Heart left ventricle (tissue), 13 donors: ENCODE measurements around the gene BCORL1.

Experiments used
- CTCF ChIP-seq, 12 donors: fragments of 200-600 bp; sonication (generic) in 4 of 12; IDR thresholded peaks; one replicate each; pipeline versions ENCODE4 v1.5.0 to v1.8.0; 2018 to 2022; ENCODE audit warnings: antibody characterized with exemption in 12 of 12, mild to moderate bottlenecking in 5 of 12
- POLR2A ChIP-seq, 2 donors: fragments of 450-650 bp; IDR thresholded peaks; one replicate each; pipeline ENCODE4 v1.6.1; 2017; ENCODE audit warnings: antibody characterized with exemption in 2 of 2, mild to moderate bottlenecking in 2 of 2, moderate library complexity in 2 of 2
- donor health status: ischemic (EF 13 %, LVEDD 7.1; RV severe dilation, severe dysfunction).
- donor health status: DM: no; HTN: yes; CAD: no.
- donor health status: DM: no; HTN: no; CAD: no.
- donor health status: ischemic (EF 25% LVEDD 6.9; RV normal size, moderate dysfunction).
- donor health status: ischemic (EF 25% LVEDD 5.7; RV mildly dilated, moderate dysfunction).
- donor health status: ischemic (EF 35%, LVEDD 5.7; RV mildly dilated, moderate dysfunction).
- donor health status: nonischemic (EF 11% LVEDD 7.7; RV severe dilation, severe dysfunction).
- donor health status: DM: yes; HTN: yes; CAD: no.
- donor health status: PGD.
- donor health status: ischemic (EF 29% LVEDD 5.4; RV normal size, mild dysfunction).
- donor health status: nonischemic (EF 23%, LVEDD 6.1; RV moderate dilation, normal function).

- TF ChIP-seq CTCF (IDR thresholded peaks at IDR 0.05) (no peak), POLR2A (IDR thresholded peaks at IDR 0.05) (no peak)
Observed at GRCh38 chrX:129987871-129988270, 5.4 kb downstream of the BCORL1 start.
